Gastroesophageal sphincter (tissue), 3 donors: ENCODE measurements around the gene RIN2.

ENCODE experiments used
- CTCF ChIP-seq, 4 experiments: fragments of 200-600 bp in 2 of 4; fragments of 450-650 bp in 2 of 4; sonication (generic) in 1 of 4; IDR thresholded peaks; one replicate each; pipeline ENCODE4 v1.5.1; 2017 to 2019; ENCODE audit warnings: antibody characterized with exemption in 4 of 4, mild to moderate bottlenecking in 2 of 4, moderate library complexity in 2 of 4
- POLR2A ChIP-seq, 2 donors: fragments of 450-650 bp; IDR thresholded peaks; one replicate each; pipeline ENCODE4 v1.6.1; 2017; ENCODE audit warnings: antibody characterized with exemption in 2 of 2, mild to moderate bottlenecking in 2 of 2, moderate library complexity in 1 of 2
- POLR2AphosphoS5 ChIP-seq: sonication (generic); formaldehyde crosslinking; IDR thresholded peaks from one replicate; pipeline ENCODE4 v1.6.1; 2017; ENCODE audit warnings: antibody characterized with exemption

DNA sequence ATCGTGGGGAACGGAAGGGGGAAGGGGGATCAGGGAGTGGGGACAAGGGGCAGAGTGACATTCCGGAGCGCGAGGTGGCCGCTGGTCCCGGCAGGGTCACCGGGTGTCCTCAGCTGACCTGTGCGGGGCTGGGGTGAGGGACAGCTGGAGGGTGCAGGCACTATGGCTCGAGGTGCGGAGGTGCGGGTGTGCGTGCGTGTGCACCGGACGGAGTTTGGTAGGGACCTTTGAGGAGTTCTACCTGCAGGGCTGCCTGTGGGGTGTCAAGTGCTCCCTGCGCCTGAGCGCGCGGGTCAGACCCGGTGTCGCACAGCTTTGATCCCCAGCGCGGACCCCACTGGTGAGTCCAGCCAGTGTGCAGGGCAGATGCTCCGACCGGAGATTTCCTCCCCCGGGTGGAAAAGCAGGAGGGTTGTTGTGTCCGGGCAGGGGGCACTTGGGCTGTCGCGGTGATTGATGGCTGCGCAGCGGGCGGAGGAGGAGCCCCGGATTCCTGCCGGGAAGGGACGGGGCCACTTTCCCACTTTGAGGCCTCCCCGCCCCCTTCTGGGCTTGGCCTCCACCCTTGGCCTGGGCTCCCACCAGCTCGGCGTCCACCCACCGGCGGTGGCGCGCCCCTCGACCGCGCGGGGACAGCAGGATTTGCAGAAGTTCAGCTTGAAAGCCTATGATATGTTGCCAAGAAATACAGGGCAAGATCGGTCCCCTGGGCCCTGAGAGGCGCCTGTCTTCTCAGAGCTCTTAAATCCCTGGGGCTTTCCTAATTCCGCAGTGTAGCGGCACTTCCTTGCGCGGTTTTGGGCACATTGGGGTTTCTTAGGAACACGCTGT, 658 bp downstream of the RIN2 start:
- TF ChIP-seq CTCF (IDR thresholded peaks at IDR 0.05) = no peak
- TF ChIP-seq POLR2A (IDR thresholded peaks at IDR 0.05) = no peak
- no peak for TF ChIP-seq POLR2AphosphoS5
